HG02885 (cell line): ENCODE results near the gene POT1.
"Not testable (repeated sequence)": the region's sequence is repeated elsewhere in the genome, so short reads cannot be mapped to it uniquely, and the experiment has no call there.

Source experiments
- ATAC-seq: cut with Tn5 transposase; IDR thresholded peaks from one replicate; pipeline ENCODE4 v1.9.1; 2021; ENCODE audit warnings: mild to moderate bottlenecking; ENCODE audit not compliant: unreplicated experiment, poor library complexity

POT1 gene

GRCh38 chr7:124929467-124930172, at the start of gene POT1:
POT1 (minus strand) TSS chr7:124929825; CDS start chr7:124897173, 32,652 bp downstream.
- peak; percentile 99 for ATAC-seq

DNA sequence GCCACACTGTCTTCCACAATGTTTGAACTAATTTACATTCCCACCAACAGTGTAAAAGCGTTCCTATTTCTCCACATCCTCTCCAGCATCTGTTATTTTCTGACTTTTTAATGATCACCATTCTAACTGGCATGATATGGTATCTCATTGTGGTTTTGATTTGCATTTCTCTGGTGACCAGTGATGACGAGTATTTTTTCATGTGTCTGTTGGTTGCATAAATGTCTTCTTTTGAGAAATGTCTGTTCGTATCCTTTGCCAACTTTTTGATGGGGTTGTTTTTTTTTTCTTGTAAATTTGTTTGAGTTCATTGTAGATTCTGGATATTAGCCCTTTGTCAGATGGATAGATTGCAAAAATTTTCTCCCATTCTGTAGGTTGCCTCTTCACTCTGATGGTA, 45.5 kb upstream of the POT1 start:
- ATAC-seq, result not testable (repeated sequence)

GRCh38 chr7:124965553-124965952, 35.9 kb upstream of the POT1 start:
- no peak for ATAC-seq

DNA sequence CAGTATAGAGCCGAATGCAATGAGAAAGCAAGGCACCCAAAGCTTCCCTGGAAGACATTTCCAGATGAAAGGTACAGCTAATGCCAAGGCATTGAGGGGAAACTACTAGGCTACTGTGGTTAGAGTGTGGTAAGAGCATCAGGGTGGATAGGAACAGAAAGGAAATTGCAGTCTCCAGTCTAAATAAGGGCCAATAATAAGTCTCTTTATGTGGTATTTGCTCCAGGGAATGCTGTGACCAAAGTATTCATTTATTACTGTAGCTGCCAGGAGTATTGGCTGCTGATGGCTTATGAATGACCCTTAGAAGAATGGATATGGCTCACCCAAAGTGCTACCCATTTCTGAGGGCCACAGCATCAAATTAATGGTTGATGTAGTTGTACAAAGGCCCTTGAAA, 30.1 kb upstream of the POT1 start:
- ATAC-seq, result no peak

GRCh38 chr7:124957952-124958351, 28.3 kb upstream of the POT1 start:
- not testable (repeated sequence) for ATAC-seq

DNA sequence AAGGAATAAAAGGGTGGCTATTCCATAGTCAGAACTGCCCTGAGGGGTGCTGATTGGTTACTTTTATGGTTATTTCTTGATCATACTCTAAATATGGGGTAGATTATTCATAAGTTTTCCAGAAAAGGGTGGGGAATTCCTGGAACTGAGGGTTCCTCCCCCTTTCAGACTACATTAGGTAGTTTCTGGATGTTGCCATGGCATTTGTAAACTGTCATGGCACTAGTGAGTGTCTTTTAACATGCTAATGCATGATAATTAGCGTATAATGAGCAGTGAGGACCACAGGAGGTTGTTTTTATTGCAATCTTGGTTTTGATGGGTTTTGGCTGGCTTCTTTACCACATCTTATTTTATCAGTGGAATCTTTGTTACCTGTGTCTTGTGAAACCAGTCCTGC, 26.5 kb upstream of the POT1 start:
- no peak for ATAC-seq

DNA sequence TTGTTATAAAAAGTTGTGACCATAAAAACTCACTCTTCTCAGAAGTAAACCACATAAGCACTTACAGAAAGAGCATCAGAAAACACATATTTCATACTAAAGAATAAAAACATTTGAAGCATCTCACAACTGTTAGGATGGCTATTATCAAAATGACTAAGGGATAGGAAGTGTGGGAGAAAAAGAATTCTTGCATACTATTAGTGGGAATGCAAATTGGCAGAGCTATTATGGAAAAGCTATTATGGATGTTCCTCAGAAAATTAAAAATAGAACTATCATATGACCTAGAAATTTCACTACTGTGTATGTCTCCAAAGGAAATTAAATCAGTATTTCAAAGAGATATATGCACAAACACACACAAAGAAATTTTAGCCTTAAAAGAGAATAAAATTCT, 25.2 kb upstream of the POT1 start:
- no peak for ATAC-seq

DNA sequence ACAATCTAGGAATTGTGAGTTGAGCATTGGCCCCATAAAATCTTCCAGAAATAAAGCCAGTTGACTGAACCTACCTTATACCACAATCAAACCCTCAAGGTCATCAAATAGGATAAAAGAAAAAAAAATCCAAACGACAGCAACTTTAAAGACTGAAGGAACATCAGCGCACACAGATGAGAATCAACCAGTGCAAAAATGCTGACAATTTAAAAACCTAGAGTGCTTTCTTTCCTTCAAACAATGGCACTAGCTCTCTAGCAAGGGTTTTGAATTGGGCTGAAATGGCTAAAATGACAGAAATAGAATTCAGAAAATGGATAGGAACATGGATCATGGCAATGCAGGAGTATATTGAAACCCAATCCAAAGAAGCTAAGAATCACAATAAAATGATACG, 16.1 kb upstream of the POT1 start:
- ATAC-seq, result no peak

GRCh38 chr7:124943472-124943871, 13.8 kb upstream of the POT1 start:
- ATAC-seq, result no peak

- ATAC-seq, result no peak
Measured at GRCh38 chr7:124942399-124942798, 12.8 kb upstream of the POT1 start.

DNA sequence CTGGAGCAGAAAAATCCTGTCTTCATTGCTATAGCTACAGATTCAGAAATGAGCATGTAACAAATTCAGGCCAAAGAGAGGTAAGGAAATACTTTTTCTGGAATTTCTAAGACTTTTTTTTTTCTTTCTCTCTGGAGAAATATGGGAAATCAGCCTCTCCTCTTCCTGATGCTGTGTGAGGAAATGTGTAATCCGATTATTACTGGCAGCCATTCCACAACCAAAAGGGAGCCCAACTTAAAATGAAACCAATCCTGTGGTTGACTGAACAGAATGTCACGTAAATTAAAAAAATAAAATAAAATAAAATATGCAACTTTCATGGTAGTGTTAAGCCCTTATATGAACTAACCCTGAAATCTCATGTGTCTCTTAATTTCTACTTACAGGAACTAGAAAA, 10.7 kb upstream of the POT1 start:
- no peak for ATAC-seq

DNA sequence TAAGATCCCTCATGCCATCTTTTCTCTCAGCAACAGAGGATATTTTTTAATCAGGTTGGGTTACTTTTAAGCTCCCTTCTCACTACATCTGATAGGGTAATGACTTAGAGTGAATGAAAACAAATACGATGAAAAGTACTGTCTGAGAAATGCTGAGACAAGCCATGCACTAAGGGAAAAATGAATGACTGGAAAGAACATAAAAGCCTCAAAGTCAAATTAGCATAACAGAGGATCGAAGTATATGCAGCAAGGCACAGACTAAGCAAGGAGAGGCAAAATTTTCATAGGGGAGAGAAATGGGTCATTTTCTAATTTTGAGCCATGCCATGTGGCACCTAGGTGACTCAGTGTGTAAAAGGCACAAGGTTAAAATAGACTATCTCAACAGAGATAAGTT, 8.5 kb upstream of the POT1 start:
- no peak for ATAC-seq

DNA sequence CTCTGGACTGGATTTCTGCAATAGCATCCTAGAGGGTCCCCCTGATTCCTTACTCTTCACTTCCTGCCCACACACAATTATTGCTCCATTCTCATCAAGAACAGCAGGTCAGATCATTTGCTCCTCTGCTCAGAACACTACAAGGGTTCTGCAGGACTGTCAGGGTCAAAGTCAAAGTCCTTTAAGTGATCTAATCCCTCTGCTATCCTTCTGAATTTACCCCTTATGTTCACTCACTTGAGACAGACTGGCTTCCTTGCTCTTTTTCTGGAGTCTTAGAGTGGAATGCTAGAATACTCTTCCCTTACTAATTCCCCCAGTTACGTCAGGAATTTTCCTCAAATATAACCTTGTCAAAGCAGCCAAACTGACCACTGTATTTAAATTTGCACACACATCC, 7.5 kb upstream of the POT1 start:
- ATAC-seq, result no peak

DNA sequence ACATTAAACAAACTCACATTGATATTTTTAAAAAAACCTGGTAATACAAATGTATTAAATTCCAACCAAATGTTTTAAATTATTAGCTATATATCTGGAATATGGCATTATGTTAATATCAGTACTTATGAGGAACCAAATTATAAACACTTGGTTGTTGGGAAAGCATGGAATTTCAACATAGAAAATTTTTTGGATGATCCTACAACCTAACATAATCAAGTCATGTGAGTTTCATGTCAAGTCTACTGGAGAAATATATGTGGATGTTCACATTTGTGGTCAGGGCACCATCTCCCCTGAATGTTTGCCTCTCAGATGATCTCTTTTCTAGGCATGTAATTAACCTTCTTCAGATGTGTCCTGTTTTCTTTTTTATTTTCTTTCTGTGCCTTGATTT, 5.2 kb upstream of the POT1 start:
- no peak for ATAC-seq

DNA sequence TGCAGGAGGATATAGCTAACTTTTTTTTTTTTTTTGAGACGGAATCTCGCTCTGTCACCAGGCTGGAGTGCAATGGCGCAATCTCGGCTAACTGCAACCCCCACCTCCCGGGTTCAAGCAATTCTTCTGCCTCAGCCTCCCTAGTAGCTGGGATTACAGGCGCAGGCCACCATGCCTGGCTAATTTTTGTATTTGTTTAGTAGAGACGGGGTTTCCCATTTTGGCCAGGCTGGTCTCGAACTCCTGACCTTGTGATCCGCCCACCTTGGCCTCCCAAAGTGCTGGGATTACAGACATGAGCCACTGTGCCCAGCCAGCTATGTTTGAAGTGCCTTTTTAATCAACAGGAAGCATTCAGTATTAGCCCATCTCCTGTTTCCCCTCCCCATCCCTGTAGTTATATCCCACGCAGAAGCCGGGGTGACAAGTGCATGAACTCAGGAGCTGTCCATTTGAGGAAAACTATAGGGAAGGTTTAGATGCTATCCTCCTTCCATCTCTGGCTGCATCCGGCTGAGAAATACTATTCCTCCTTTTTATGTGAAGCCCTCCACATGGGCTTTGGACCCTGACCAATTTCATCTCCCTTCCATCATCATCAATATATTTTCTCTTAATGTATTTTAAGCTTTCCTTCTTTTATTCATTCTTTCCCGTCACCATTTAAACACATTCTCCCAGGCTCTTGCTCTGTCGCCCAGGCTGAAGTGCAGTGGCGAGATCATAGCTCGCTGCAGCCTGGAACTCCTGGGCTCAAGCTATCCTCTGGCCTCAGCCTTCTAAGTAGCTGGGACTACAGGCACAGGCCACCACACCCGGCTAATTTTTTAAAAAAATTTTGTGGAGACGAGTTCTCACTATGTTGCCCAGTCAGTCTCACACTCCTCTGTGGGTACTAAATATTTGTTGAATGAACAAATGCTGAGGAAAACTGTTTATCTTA, 1.3 kb upstream of the POT1 start:
- no peak for ATAC-seq

DNA sequence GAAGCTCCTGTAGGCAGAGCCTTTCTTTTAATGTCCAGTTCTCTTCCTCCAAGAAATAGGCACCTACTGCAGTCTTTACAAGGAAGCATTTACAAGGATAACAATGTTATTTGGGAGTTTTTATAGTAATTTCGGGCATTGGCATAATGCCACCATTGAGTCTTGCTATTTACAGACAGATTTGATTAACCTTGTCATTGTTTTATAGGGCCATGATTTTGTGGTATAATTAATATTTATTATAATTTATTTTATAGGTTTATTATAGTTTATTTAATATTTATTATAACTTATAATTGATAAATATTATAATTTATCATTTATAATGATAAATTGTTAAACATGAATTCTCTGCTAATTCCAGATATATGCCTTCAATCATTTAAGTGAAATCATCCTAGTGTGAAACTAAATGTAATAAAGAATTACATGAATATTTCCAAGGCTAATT, 573 bp upstream of the POT1 start:
- ATAC-seq, result no peak

GRCh38 chr7:124924906-124925305, 4.7 kb downstream of the POT1 start:
- no peak for ATAC-seq

- ATAC-seq, result no peak
Measured at GRCh38 chr7:124922200-124922599, 7.4 kb downstream of the POT1 start.

DNA sequence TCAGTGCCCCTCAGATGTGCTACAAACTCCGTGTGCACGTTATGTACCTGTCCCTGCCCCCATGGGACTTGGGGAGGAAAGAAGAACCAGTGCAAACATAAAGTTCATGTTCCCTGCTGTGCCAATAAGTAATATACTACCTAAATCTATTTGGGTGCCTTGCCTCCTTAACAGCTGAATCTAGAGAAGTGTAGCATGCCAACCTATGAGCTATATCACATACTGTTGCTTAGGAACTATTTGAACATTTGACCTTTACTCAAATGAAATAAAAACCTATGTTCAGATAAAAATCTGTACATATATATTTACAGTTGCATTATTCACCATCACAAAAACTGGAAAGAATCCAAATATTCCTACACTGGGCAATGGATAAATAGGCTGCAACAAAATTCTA, 9.8 kb downstream of the POT1 start:
- no peak for ATAC-seq

DNA sequence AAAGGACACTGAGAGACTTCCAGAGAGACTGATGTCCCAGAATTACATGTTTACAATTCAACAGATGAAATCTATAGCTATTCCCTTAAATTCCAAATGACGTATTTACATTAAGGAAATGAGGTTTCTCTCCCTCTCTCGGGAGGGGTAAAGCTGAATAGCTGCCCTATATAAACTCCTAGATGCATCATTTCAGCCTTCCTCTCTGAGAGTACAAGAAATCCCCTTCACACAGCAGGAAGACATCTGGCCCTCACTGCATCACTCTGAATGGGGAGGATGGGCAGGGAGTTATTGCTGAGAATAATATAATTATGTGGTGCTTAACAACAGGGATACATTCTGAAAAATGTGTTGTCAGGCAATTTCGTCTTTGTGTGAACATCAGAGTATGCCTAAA, 11.0 kb downstream of the POT1 start:
- ATAC-seq, result peak; percentile 66

DNA sequence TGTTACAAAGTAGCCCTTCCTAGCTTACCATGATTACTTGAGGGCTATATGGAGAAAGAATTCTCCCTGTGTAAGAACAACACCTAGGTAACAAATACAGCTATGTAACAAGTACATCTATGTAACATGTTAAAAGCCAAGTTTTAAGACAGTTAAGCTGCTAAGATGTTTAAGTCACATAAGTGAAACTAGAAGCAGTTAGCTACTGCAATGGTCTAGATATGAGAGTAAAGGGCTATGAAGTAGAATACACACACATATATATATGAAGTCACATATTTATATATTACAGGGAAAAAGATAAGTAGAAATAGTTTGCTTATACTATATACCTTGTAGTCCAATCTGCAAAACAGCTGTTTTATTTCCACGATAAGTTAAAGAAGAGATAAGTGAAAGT, 14.4 kb downstream of the POT1 start:
- peak; percentile 67 for ATAC-seq
